Body of pancreas (tissue), 4 donors: ENCODE data around the gene TTI1.

ENCODE experiments used
- POLR2A ChIP-seq, 3 donors: fragments of 450-650 bp; IDR thresholded peaks; one replicate each; pipeline ENCODE4 v1.6.1; 2016; ENCODE audit warnings: antibody characterized with exemption in 3 of 3, mild to moderate bottlenecking in 2 of 3
- TF ChIP-seq, protein P1 (sequence below), 7 experiments: fragments of 450-650 bp in 4 of 7; fragments of 200-600 bp in 3 of 7; sonication (generic) in 3 of 7; IDR thresholded peaks; one replicate each; pipeline ENCODE4 v1.5.1; 2016 to 2019; ENCODE audit warnings: antibody characterized with exemption in 7 of 7

DNA sequence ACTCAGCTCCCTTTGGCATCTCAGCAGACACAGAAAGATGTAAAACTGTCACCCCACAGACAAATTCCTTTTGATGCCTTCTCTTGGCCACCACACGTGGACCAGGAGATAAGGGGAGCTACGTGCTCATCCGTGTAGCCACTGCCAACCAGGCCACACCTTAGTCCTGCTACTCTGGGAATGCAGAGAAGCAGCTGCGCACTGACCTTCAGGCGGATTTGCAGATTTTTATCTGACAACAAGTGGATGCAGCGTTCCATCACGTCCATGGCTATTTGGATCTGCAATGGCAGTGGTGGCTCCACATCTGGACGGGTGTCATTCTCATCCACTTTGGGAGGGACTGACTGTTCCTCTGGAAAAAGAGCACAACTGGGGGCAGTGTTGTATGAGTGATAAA is 30.8 kb downstream of the TTI1 start:
- TF ChIP-seq, protein P1, sequence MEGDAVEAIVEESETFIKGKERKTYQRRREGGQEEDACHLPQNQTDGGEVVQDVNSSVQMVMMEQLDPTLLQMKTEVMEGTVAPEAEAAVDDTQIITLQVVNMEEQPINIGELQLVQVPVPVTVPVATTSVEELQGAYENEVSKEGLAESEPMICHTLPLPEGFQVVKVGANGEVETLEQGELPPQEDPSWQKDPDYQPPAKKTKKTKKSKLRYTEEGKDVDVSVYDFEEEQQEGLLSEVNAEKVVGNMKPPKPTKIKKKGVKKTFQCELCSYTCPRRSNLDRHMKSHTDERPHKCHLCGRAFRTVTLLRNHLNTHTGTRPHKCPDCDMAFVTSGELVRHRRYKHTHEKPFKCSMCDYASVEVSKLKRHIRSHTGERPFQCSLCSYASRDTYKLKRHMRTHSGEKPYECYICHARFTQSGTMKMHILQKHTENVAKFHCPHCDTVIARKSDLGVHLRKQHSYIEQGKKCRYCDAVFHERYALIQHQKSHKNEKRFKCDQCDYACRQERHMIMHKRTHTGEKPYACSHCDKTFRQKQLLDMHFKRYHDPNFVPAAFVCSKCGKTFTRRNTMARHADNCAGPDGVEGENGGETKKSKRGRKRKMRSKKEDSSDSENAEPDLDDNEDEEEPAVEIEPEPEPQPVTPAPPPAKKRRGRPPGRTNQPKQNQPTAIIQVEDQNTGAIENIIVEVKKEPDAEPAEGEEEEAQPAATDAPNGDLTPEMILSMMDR (IDR thresholded peaks at IDR 0.05), result no peak
- no peak for TF ChIP-seq POLR2A (IDR thresholded peaks at IDR 0.05)
